HG03108 (cell line): ENCODE data around the gene RPS6KA4.

Experiments
- ATAC-seq: cut with Tn5 transposase; IDR thresholded peaks from one replicate; pipeline ENCODE4 v1.9.1; 2021; ENCODE audit warnings: moderate library complexity; ENCODE audit not compliant: unreplicated experiment

RPS6KA4 gene

DNA sequence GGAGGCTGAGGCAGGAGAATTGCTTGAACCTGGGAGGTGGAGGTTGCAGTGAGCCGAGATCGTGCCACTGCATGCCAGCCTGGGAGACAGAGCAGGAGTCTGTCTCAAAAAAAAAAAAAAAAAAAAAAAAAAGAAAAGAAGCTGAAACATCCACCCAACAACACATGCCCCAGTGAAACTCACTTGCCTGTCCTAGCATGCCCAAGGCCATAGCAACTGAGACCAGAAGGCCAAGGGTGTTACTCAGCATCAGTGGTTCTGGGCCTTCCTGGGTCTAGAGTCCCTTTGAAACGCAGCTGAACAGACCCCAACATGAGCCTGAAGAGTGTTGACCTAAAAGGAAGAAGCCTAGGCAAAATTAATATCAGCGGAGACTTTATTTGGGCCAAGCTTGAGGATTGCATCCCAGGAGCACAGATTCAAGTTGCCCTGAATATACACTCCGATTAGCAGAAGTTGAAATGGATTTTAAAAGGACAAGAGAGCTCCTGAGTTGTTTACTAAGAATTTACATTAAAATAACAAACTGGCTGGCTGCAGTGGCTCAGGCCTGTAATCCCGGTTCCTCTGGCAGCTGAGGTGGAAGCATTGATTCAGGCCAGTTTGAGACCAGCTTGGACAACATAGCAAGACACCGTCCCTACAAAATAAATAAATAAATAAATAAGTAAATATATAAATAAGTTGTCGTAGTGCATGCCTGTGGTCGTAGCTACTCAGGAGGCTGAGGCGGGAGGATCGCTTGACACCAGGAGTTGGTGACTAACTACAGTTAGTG lies 34.1 kb upstream of the RPS6KA4 start:
- ATAC-seq, result no peak

GRCh38 chr11:64327375-64327774 lies 31.6 kb upstream of the RPS6KA4 start:
- no peak for ATAC-seq

DNA sequence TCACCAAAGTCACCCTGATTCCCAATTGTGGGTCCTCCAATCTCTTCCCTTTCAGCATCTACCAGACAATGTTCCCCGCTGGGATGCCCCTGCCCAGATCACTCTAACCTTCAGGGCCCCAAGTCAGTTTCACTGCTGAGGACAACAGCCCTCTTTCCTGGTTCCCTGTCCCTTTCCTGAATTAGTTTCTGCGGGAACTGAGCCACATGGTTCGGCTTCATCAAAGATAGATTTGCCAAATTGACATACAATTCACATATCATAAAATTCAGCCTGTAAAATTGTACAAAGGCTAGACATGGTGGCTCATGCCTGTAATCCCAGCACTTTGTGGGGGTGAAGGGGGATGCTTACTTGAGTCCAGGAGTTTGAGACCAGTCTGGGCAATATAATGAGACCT lies 31.0 kb upstream of the RPS6KA4 start:
- ATAC-seq, result no peak

GRCh38 chr11:64330888-64331287 lies 28.1 kb upstream of the RPS6KA4 start:
- no peak for ATAC-seq

DNA sequence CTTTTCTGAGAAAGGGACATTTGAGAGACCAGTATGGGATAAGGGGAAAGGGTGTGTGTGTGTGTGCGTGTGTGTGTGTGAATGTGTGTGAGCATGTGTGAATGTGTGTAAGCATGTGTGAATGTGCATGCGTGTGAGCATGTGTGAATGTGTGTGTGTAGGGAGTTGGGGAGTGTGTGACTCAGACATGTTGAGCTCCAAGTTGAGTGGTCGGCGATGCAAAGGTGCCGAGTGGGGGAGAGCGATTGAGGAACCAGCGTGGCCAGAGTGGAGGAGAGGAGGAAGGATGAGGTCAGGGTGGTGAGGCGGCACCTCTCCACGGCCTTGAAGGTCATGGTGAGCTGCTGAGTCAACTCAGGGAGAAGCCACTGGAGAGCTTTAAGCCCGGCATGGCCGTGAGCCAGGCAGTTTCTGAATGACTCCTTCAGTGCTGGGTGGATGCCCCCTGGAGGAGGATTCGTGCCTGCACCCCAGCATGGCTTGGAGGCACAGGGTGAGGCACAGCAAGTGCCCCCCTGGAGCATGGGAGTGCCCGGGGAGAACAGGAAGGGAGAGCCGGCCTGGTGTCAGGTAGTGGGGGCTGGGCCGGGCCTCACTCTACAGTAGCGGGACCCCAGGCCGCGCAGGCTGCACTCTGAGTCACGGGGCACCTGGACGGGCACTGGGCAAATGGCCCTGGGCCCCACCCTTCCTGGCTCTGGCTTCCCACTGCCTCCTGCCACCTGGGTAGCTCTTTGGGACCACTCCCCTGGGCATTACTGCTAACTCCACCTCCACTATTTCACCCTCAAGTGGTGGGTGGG lies 27.2 kb upstream of the RPS6KA4 start:
- peak; percentile 49 for ATAC-seq

GRCh38 chr11:64333556-64333955 lies 25.4 kb upstream of the RPS6KA4 start:
- ATAC-seq, result no peak

- peak; percentile 76 for ATAC-seq
Measured at GRCh38 chr11:64334764-64335735, 23.9 kb upstream of the RPS6KA4 start.

- ATAC-seq, result no peak
Measured at GRCh38 chr11:64337538-64338249, 21.3 kb upstream of the RPS6KA4 start.

DNA sequence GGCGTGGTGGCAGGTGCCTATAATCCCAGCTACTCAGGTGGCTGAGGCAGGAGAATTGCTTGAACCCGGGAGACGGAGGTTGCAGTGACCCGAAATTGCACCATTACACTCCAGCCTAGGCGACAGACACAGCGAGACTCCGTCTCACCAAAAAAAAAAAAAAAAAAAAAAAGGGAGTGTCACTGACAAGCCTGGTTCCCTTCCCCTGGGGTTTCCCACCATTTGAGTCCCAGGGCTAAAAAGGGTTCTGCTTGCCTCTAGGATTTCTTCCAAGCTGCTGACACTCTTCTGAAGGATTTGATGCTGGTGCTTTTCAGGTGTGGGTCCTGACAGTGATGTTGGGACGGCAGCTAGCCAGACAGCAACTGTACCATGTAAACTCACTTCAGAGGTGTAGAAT lies 20.2 kb upstream of the RPS6KA4 start:
- ATAC-seq, result no peak

GRCh38 chr11:64339286-64339685 lies 19.7 kb upstream of the RPS6KA4 start:
- ATAC-seq, result no peak

GRCh38 chr11:64339754-64340408 lies 19.1 kb upstream of the RPS6KA4 start, which contains the start of gene CCDC88B:
TSS of gene CCDC88B (plus strand) at chr11:64340204. CDS start at chr11:64340267, 63 bp downstream.
- peak; percentile 52 for ATAC-seq

- ATAC-seq, result peak; percentile 35
Measured at GRCh38 chr11:64340671-64341335, 18.2 kb upstream of the RPS6KA4 start.

- no peak for ATAC-seq
Measured at GRCh38 chr11:64341429-64341828, 17.5 kb upstream of the RPS6KA4 start.

GRCh38 chr11:64341851-64342791 lies 16.8 kb upstream of the RPS6KA4 start:
- no peak for ATAC-seq

GRCh38 chr11:64342869-64343745 lies 15.9 kb upstream of the RPS6KA4 start:
- ATAC-seq, result no peak

GRCh38 chr11:64343767-64344559 lies 15.0 kb upstream of the RPS6KA4 start:
- no peak for ATAC-seq
